ENCODE data around the gene NT5C2.

NT5C2 gene

GRCh38 chr10:103080891-103081581 lies 112.0 kb downstream of the NT5C2 start:
- Histone ChIP-seq H2AFZ (ENCODE audit: low read length) (no peak overlapping the region), H3K36me3 (ENCODE audit: insufficient read depth, low read length) (peaks cover 35% of the 10 kb centered on the region; the same call in 1 of the 2 replicates), H4K20me1 (ENCODE audit: insufficient read depth, low read length, poor library complexity, severe bottlenecking) (no peaks in the 10 kb centered on the region), H3K79me2 (ENCODE audit: insufficient read depth, low read length) (no peaks in the 10 kb centered on the region), H3K9me2 (replicated peaks; ENCODE audit: low read depth, low read length) (no peaks in the 10 kb centered on the region), H3F3A (ENCODE audit: low read depth) (no peaks in the 10 kb centered on the region), H3K4me2 (ENCODE audit: low read depth, low read length, poor library complexity, severe bottlenecking) (no peak overlapping the region), H3K9me3 (ENCODE audit: insufficient read depth, low read depth, low read length) (no peaks in the 10 kb centered on the region), H3K9ac (ENCODE audit: low read depth, low read length, poor library complexity, severe bottlenecking) (no peak overlapping the region), H3K4me3 (ENCODE audit: low read length, poor library complexity, severe bottlenecking) (no peak overlapping the region), H3K4me1 (ENCODE audit: insufficient read depth, low read length, poor library complexity, severe bottlenecking) (no peaks in the 10 kb centered on the region), H3K27me3 (ENCODE audit: insufficient read depth, low read length, poor library complexity, severe bottlenecking) (no peaks in the 10 kb centered on the region)
- TF ChIP-seq EZH2phosphoT487 (IDR thresholded peaks at IDR 0.05; ENCODE audit: borderline replicate concordance) (no peak), CTCF (conservative IDR thresholded peaks at IDR 0.05; ENCODE audit: low read length) (no peak)

- H3K4me3 ChIP-seq (ENCODE audit: low read length, poor library complexity, severe bottlenecking) = no peak overlapping the region
- TF ChIP-seq EZH2phosphoT487 (IDR thresholded peaks at IDR 0.05; ENCODE audit: borderline replicate concordance) = no peak
- no peak for TF ChIP-seq CTCF (conservative IDR thresholded peaks at IDR 0.05; ENCODE audit: low read length)
- no peaks in the 10 kb centered on the region for H3K9me3 ChIP-seq (ENCODE audit: insufficient read depth, low read depth, low read length)
- peaks cover 24% of the 10 kb centered on the region; the same call in 1 of the 2 replicates for H3K36me3 ChIP-seq (ENCODE audit: insufficient read depth, low read length)
- no peak overlapping the region for H3K4me2 ChIP-seq (ENCODE audit: low read depth, low read length, poor library complexity, severe bottlenecking)
- no peaks in the 10 kb centered on the region for H3K79me2 ChIP-seq (ENCODE audit: insufficient read depth, low read length)
- H3K9ac ChIP-seq (ENCODE audit: low read depth, low read length, poor library complexity, severe bottlenecking) = no peak overlapping the region
- H3F3A ChIP-seq (ENCODE audit: low read depth) = no peaks in the 10 kb centered on the region
- H3K9me2 ChIP-seq (replicated peaks; ENCODE audit: low read depth, low read length) = no peaks in the 10 kb centered on the region
- no peaks in the 10 kb centered on the region for H3K4me1 ChIP-seq (ENCODE audit: insufficient read depth, low read length, poor library complexity, severe bottlenecking)
- H3K27me3 ChIP-seq (ENCODE audit: insufficient read depth, low read length, poor library complexity, severe bottlenecking) = no peaks in the 10 kb centered on the region
- no peak overlapping the region for H2AFZ ChIP-seq (ENCODE audit: low read length)
- no peaks in the 10 kb centered on the region for H4K20me1 ChIP-seq (ENCODE audit: insufficient read depth, low read length, poor library complexity, severe bottlenecking)
Observed at GRCh38 chr10:103079946-103080345, 113.1 kb downstream of the NT5C2 start.

DNA sequence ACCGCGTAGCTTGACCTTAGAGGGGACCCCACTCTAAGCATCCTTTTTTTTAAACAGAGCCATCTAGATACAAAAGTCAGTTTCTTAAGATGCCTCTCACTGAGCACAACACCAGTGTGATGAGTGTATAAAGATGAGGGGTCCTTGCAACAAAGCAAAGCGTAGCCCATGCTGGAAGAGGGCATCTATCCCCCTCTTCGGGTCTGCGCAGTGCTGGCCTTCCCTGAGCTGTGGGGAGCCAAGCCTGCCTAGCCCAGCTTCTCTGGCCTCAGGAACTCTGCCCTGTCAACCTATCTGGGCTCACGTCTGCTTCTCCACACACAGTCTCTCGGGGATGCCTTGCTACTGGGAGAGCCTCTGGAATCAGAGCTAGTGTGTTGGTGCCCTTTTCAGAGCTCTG lies 114.0 kb downstream of the NT5C2 start:
- Histone ChIP-seq H3K79me2 (ENCODE audit: insufficient read depth, low read length) (no peaks in the 10 kb centered on the region), H3K27me3 (ENCODE audit: insufficient read depth, low read length, poor library complexity, severe bottlenecking) (no peaks in the 10 kb centered on the region), H3K4me2 (ENCODE audit: low read depth, low read length, poor library complexity, severe bottlenecking) (no peak overlapping the region), H3K9me3 (ENCODE audit: insufficient read depth, low read depth, low read length) (no peaks in the 10 kb centered on the region), H4K20me1 (ENCODE audit: insufficient read depth, low read length, poor library complexity, severe bottlenecking) (no peaks in the 10 kb centered on the region), H3K9me2 (replicated peaks; ENCODE audit: low read depth, low read length) (no peaks in the 10 kb centered on the region), H3F3A (ENCODE audit: low read depth) (no peaks in the 10 kb centered on the region), H3K36me3 (ENCODE audit: insufficient read depth, low read length) (peaks cover 20% of the 10 kb centered on the region; the same call in 1 of the 2 replicates), H3K4me1 (ENCODE audit: insufficient read depth, low read length, poor library complexity, severe bottlenecking) (no peaks in the 10 kb centered on the region), H3K9ac (ENCODE audit: low read depth, low read length, poor library complexity, severe bottlenecking) (no peak overlapping the region), H2AFZ (ENCODE audit: low read length) (no peak overlapping the region), H3K4me3 (ENCODE audit: low read length, poor library complexity, severe bottlenecking) (no peak overlapping the region)
- TF ChIP-seq CTCF (conservative IDR thresholded peaks at IDR 0.05; ENCODE audit: low read length) (no peak), EZH2phosphoT487 (IDR thresholded peaks at IDR 0.05; ENCODE audit: borderline replicate concordance) (no peak)

Measured in Loucy (cell line).